ENCODE data around the gene ADGRE1. TPM values are rescaled to one million over a fixed set of nuclear protein-coding genes. Genes with fewer than 3 reads are reported as not detected.

The ADGRE1 gene
- total RNA-seq, 1 donor from 2014 or later = not detected

- no peaks in the 10 kb centered on the region for H4K20me1 ChIP-seq (ENCODE audit: low read depth)
- TF ChIP-seq CTCF (IDR thresholded peaks at IDR 0.05) (no peak), EZH2phosphoT487 (IDR thresholded peaks at IDR 0.05) (no peak), EZH2 (IDR thresholded peaks at IDR 0.05) (no peak)
- H3K9me3 Mint-ChIP-seq = no peaks in the 10 kb centered on the region
- no peaks in the 10 kb centered on the region for H3F3A ChIP-seq (ENCODE audit: low read depth)
- no peaks in the 10 kb centered on the region for H3K4me1 ChIP-seq
- no peak overlapping the region for H3K27ac ChIP-seq
- no peaks in the 10 kb centered on the region for H3K27me3 ChIP-seq
- H3K36me3 Mint-ChIP-seq = no peaks in the 10 kb centered on the region
- H2AFZ ChIP-seq (replicated peaks) = no peak overlapping the region
- H3K9me3 ChIP-seq (ENCODE audit: low read depth) = no peaks in the 10 kb centered on the region
- H3K36me3 ChIP-seq = no peaks in the 10 kb centered on the region
- no peak overlapping the region for H3K4me2 ChIP-seq
- H3K9ac ChIP-seq = no peak overlapping the region
- no peak overlapping the region for H3K4me3 ChIP-seq
- H3K4me3 Mint-ChIP-seq = no peak overlapping the region
- H3K4me1 Mint-ChIP-seq = no peaks in the 10 kb centered on the region
- H3K79me2 ChIP-seq (ENCODE audit: low read depth) = no peaks in the 10 kb centered on the region
- no peaks in the 10 kb centered on the region for H3K27me3 Mint-ChIP-seq (ENCODE audit: insufficient read depth, low read depth)
- no peak overlapping the region for H3K27ac Mint-ChIP-seq
- no peak for DNase-seq (ENCODE audit: low spot score)
Observed at GRCh38 chr19:6847828-6848200, 39.6 kb upstream of the ADGRE1 start.

- Mint-ChIP-seq H3K9me3 (no peaks in the 10 kb centered on the region), H3K36me3 (no peaks in the 10 kb centered on the region), H3K27ac (no peak overlapping the region), H3K27me3 (ENCODE audit: insufficient read depth, low read depth) (no peaks in the 10 kb centered on the region), H3K4me1 (no peaks in the 10 kb centered on the region), H3K4me3 (no peak overlapping the region)
- H3K9me3 ChIP-seq (ENCODE audit: low read depth) = no peaks in the 10 kb centered on the region
- H4K20me1 ChIP-seq (ENCODE audit: low read depth) = no peaks in the 10 kb centered on the region
- TF ChIP-seq CTCF (IDR thresholded peaks at IDR 0.05) (no peak), EZH2phosphoT487 (IDR thresholded peaks at IDR 0.05) (no peak), EZH2 (IDR thresholded peaks at IDR 0.05) (no peak)
- no peak overlapping the region for H3K9ac ChIP-seq
- no peaks in the 10 kb centered on the region for H3K27me3 ChIP-seq
- no peaks in the 10 kb centered on the region for H3F3A ChIP-seq (ENCODE audit: low read depth)
- H3K79me2 ChIP-seq (ENCODE audit: low read depth) = no peaks in the 10 kb centered on the region
- H3K4me2 ChIP-seq = no peak overlapping the region
- DNase-seq (ENCODE audit: low spot score) = no peak
- no peaks in the 10 kb centered on the region for H3K4me1 ChIP-seq
- no peaks in the 10 kb centered on the region for H3K36me3 ChIP-seq
- no peak overlapping the region for H3K27ac ChIP-seq
- no peak overlapping the region for H3K4me3 ChIP-seq
- H2AFZ ChIP-seq (replicated peaks) = no peak overlapping the region
Observed at GRCh38 chr19:6848986-6849385, 38.4 kb upstream of the ADGRE1 start.

- Mint-ChIP-seq H3K27ac (no peak overlapping the region), H3K9me3 (peaks cover 3% of the 10 kb centered on the region)
Observed at GRCh38 chr19:6849876-6850275, 37.5 kb upstream of the ADGRE1 start.

More at GRCh38 chr19:6849876-6850275, 37.5 kb upstream of the ADGRE1 start:
- no peaks in the 10 kb centered on the region for H3K36me3 Mint-ChIP-seq
- no peaks in the 10 kb centered on the region for H3K27me3 ChIP-seq
- no peaks in the 10 kb centered on the region for H4K20me1 ChIP-seq (ENCODE audit: low read depth)
- H3K36me3 ChIP-seq = no peaks in the 10 kb centered on the region
- no peaks in the 10 kb centered on the region for H3K9me3 ChIP-seq (ENCODE audit: low read depth)
- TF ChIP-seq EZH2 (IDR thresholded peaks at IDR 0.05) (no peak), EZH2phosphoT487 (IDR thresholded peaks at IDR 0.05) (no peak), CTCF (IDR thresholded peaks at IDR 0.05) (no peak)
- H3K27me3 Mint-ChIP-seq (ENCODE audit: insufficient read depth, low read depth) = no peaks in the 10 kb centered on the region
- H3F3A ChIP-seq (ENCODE audit: low read depth) = no peaks in the 10 kb centered on the region
- no peaks in the 10 kb centered on the region for H3K79me2 ChIP-seq (ENCODE audit: low read depth)
- no peak overlapping the region for H3K27ac ChIP-seq
- H3K9ac ChIP-seq = no peak overlapping the region
- no peaks in the 10 kb centered on the region for H3K4me1 ChIP-seq
- no peaks in the 10 kb centered on the region for H3K4me1 Mint-ChIP-seq
- no peak overlapping the region for H2AFZ ChIP-seq (replicated peaks)
- H3K4me3 Mint-ChIP-seq = no peak overlapping the region
- no peak overlapping the region for H3K4me3 ChIP-seq
- no peak for DNase-seq (ENCODE audit: low spot score)
- no peak overlapping the region for H3K4me2 ChIP-seq

Data from neural progenitor cell (in vitro differentiated cells).